Gastrocnemius medialis (tissue), 4 donors: ENCODE results near the gene GTSF1L.

Experiments used
- CTCF ChIP-seq, 5 experiments: fragments of 450-650 bp in 3 of 5; fragments of 200-600 bp in 2 of 5; sonication (generic) in 2 of 5; IDR thresholded peaks in 4 of 5; conservative IDR thresholded peaks in 1 of 5; 1 replicate in 4 of 5; 2 replicates in 1 of 5; pipeline ENCODE4 v1.5.1; 2016 to 2019; ENCODE audit warnings: antibody characterized with exemption in 5 of 5, mild to moderate bottlenecking in 3 of 5, moderate library complexity in 3 of 5
- POLR2A ChIP-seq, 2 donors: fragments of 450-650 bp; IDR thresholded peaks; one replicate each; pipeline ENCODE4 v1.6.1; 2017; ENCODE audit warnings: antibody characterized with exemption in 2 of 2, mild to moderate bottlenecking in 2 of 2, moderate library complexity in 2 of 2

GRCh38 chr20:43681468-43681942, 45.3 kb downstream of the GTSF1L start:
- TF ChIP-seq CTCF (IDR thresholded peaks at IDR 0.05 in 4 of 5, conservative IDR thresholded peaks at IDR 0.05 in 1 of 5) (no peak), POLR2A (IDR thresholded peaks at IDR 0.05) (no peak)
